ENCODE measurements around the gene SARM1.
A peak's percentile ranks its signal among the peaks of the same experiment; 100 is the strongest.

SARM1 gene

GRCh38 chr17:28397275-28397674, 25.8 kb downstream of the SARM1 start:
- no peak for DNase-seq

- DNase-seq: no peak
Measured at GRCh38 chr17:28397687-28398279, 26.3 kb downstream of the SARM1 start.

- no peak for DNase-seq
Measured at GRCh38 chr17:28398280-28398981, 26.9 kb downstream of the SARM1 start.

- DNase-seq: no peak
Measured at GRCh38 chr17:28399808-28400207, 28.3 kb downstream of the SARM1 start.

- DNase-seq: peak in 1 of 2 experiments; percentile 56
Measured at GRCh38 chr17:28402224-28402630, 30.7 kb downstream of the SARM1 start.

GRCh38 chr17:28402844-28403243, 31.4 kb downstream of the SARM1 start:
- DNase-seq: no peak

GRCh38 chr17:28404007-28404406, 32.5 kb downstream of the SARM1 start:
- DNase-seq: no peak

- no peak for DNase-seq
Measured at GRCh38 chr17:28404461-28404811, 32.9 kb downstream of the SARM1 start.

- no peak for DNase-seq
Measured at GRCh38 chr17:28404812-28405570, 33.5 kb downstream of the SARM1 start.

- DNase-seq: peak; percentile 41 to 68
Measured at GRCh38 chr17:28405632-28406472, 34.4 kb downstream of the SARM1 start, which contains the start of gene SLC46A1. SLC46A1 (minus strand) TSS chr17:28406212; CDS start chr17:28406114, 98 bp downstream.

GRCh38 chr17:28406473-28406814, 35.0 kb downstream of the SARM1 start:
- peak in 1 of 2 experiments; percentile 30 for DNase-seq

- peak in 1 of 2 experiments; percentile 65 for DNase-seq
Measured at GRCh38 chr17:28407130-28407973, 35.9 kb downstream of the SARM1 start.

- no peak for DNase-seq
Measured at GRCh38 chr17:28407974-28408306, 36.4 kb downstream of the SARM1 start.

GRCh38 chr17:28412099-28412498, 40.6 kb downstream of the SARM1 start:
- DNase-seq: no peak

GRCh38 chr17:28413804-28414203, 42.3 kb downstream of the SARM1 start:
- DNase-seq: no peak

- DNase-seq: no peak
Measured at GRCh38 chr17:28415886-28416285, 44.4 kb downstream of the SARM1 start.

- DNase-seq: peak; percentile 31 to 48
Measured at GRCh38 chr17:28416703-28417311, 45.3 kb downstream of the SARM1 start.

GRCh38 chr17:28421787-28422305, 50.4 kb downstream of the SARM1 start:
- DNase-seq: no peak

GRCh38 chr17:28425206-28425605, 53.7 kb downstream of the SARM1 start:
- DNase-seq: no peak

GRCh38 chr17:28426081-28426519, 54.6 kb downstream of the SARM1 start:
- DNase-seq: no peak

GRCh38 chr17:28427371-28427770, 55.9 kb downstream of the SARM1 start:
- DNase-seq: peak in 1 of 2 experiments; percentile 58

Measured in NCI-H2081 (cell line).